ENCODE measurements around the gene GMDS. TPM values are rescaled to one million over a fixed set of nuclear protein-coding genes. Genes with fewer than 3 reads are reported as not detected.

Gene GMDS
- total RNA-seq, 1 donor from 2014 or later = 5.3 TPM

GRCh38 chr6:2244261-2245102, 923 bp downstream of the GMDS start:
- DNase-seq (ENCODE audit: missing footprints) (no peak), ATAC-seq (no peak)

GRCh38 chr6:2242311-2242710, 3.1 kb downstream of the GMDS start:
- no peak for DNase-seq (ENCODE audit: missing footprints)
- intact Hi-C loops (cut with DNase I) = no loop called here
- no peak for ATAC-seq

More at GRCh38 chr6:2244261-2245102, 923 bp downstream of the GMDS start:
- intact Hi-C loops (cut with DNase I) = no loop called here

GRCh38 chr6:2240961-2241360, 4.4 kb downstream of the GMDS start:
- intact Hi-C loops (cut with DNase I) = no loop called here
- DNase-seq (ENCODE audit: missing footprints) (no peak), ATAC-seq (no peak)

GRCh38 chr6:2237001-2237400, 8.4 kb downstream of the GMDS start:
- intact Hi-C loops (cut with DNase I) = no loop called here
- ATAC-seq (no peak), DNase-seq (ENCODE audit: missing footprints) (no peak)

GRCh38 chr6:2235777-2236495, 9.5 kb downstream of the GMDS start:
- ATAC-seq = no peak
- DNase-seq (ENCODE audit: missing footprints) = no peak
- intact Hi-C loops (cut with DNase I) = no loop called here

- ATAC-seq (no peak), DNase-seq (ENCODE audit: missing footprints) (no peak)
- intact Hi-C loops (cut with DNase I) = no loop called here
Observed at GRCh38 chr6:2232445-2232844, 13.0 kb downstream of the GMDS start.

GRCh38 chr6:2231438-2231837, 14.0 kb downstream of the GMDS start:
- DNase-seq (ENCODE audit: missing footprints) = no peak
- ATAC-seq = no peak
- intact Hi-C loops (cut with DNase I) = no loop called here

GRCh38 chr6:2230659-2231277, 14.6 kb downstream of the GMDS start:
- DNase-seq (ENCODE audit: missing footprints) (no peak), ATAC-seq (no peak)
- intact Hi-C loops (cut with DNase I) = no loop called here

GRCh38 chr6:2229742-2230141, 15.7 kb downstream of the GMDS start:
- no peak for DNase-seq (ENCODE audit: missing footprints)
- ATAC-seq = no peak
- intact Hi-C loops (cut with DNase I) = no loop called here

GRCh38 chr6:2229039-2229438, 16.4 kb downstream of the GMDS start:
- intact Hi-C loops (cut with DNase I) = no loop called here
- DNase-seq (ENCODE audit: missing footprints) (no peak), ATAC-seq (no peak)

GRCh38 chr6:2228392-2228791, 17.0 kb downstream of the GMDS start:
- DNase-seq (ENCODE audit: missing footprints) (no peak), ATAC-seq (no peak)

GRCh38 chr6:2226775-2227174, 18.6 kb downstream of the GMDS start:
- no peak for ATAC-seq
- intact Hi-C loops (cut with DNase I) = no loop called here
- DNase-seq (ENCODE audit: missing footprints) = no peak

More at GRCh38 chr6:2228392-2228791, 17.0 kb downstream of the GMDS start:
- intact Hi-C loops (cut with DNase I) = no loop called here

GRCh38 chr6:2225422-2226392, 19.7 kb downstream of the GMDS start:
- intact Hi-C loops (cut with DNase I) = no loop called here
- DNase-seq (ENCODE audit: missing footprints) = no peak
- no peak for ATAC-seq

- no peak for ATAC-seq
- no peak for DNase-seq (ENCODE audit: missing footprints)
- intact Hi-C loops (cut with DNase I) = no loop called here
Observed at GRCh38 chr6:2224847-2225382, 20.5 kb downstream of the GMDS start.

- DNase-seq (ENCODE audit: missing footprints) (no peak), ATAC-seq (no peak)
- intact Hi-C loops (cut with DNase I) = no loop called here
Observed at GRCh38 chr6:2222275-2222842, 23.0 kb downstream of the GMDS start.

- DNase-seq (ENCODE audit: missing footprints) = no peak
- no peak for ATAC-seq
- intact Hi-C loops (cut with DNase I) = no loop called here
Observed at GRCh38 chr6:2221726-2222274, 23.6 kb downstream of the GMDS start.

GRCh38 chr6:2220154-2220553, 25.3 kb downstream of the GMDS start:
- DNase-seq (ENCODE audit: missing footprints) = no peak
- no peak for ATAC-seq
- intact Hi-C loops (cut with DNase I) = no loop called here

- intact Hi-C loops (cut with DNase I) = no loop called here
- no peak for DNase-seq (ENCODE audit: missing footprints)
- no peak for ATAC-seq
Observed at GRCh38 chr6:2218866-2219265, 26.5 kb downstream of the GMDS start.

Measured in Right ventricle myocardium inferior (tissue), 1 donor.